HG03432 (cell line): ENCODE measurements around the gene MMP20.

Source experiments
- ATAC-seq: cut with Tn5 transposase; IDR thresholded peaks from one replicate; pipeline ENCODE4 v1.9.1; 2021; ENCODE audit warnings: mild to moderate bottlenecking, moderate library complexity; ENCODE audit not compliant: unreplicated experiment

The MMP20 gene

GRCh38 chr11:102592634-102593581 is 32.2 kb downstream of the MMP20 start:
- ATAC-seq = no peak

GRCh38 chr11:102592131-102592530 is 33.0 kb downstream of the MMP20 start:
- no peak for ATAC-seq

- peak; percentile 23 for ATAC-seq
These were observed 33.9 kb downstream of the MMP20 start for GRCh38 chr11:102591160-102591718.

GRCh38 chr11:102590276-102591049 is 34.7 kb downstream of the MMP20 start:
- peak; percentile 14 for ATAC-seq

- peak; percentile 84 for ATAC-seq
These were observed 36.1 kb downstream of the MMP20 start for GRCh38 chr11:102589047-102589459.

- ATAC-seq = no peak
These were observed 37.4 kb downstream of the MMP20 start for GRCh38 chr11:102587722-102588121.

GRCh38 chr11:102583141-102583873 is 41.8 kb downstream of the MMP20 start:
- no peak for ATAC-seq

- no peak for ATAC-seq
These were observed 43.0 kb downstream of the MMP20 start for GRCh38 chr11:102582140-102582539.

- no peak for ATAC-seq
These were observed 44.1 kb downstream of the MMP20 start for GRCh38 chr11:102581066-102581465.

GRCh38 chr11:102580185-102580951 is 44.8 kb downstream of the MMP20 start:
- ATAC-seq = peak; percentile 52

GRCh38 chr11:102577723-102578122 is 47.4 kb downstream of the MMP20 start:
- no peak for ATAC-seq

- ATAC-seq = peak; percentile 68
These were observed 48.0 kb downstream of the MMP20 start for GRCh38 chr11:102577182-102577581.

GRCh38 chr11:102576350-102576749 is 48.8 kb downstream of the MMP20 start:
- ATAC-seq = no peak

- ATAC-seq = no peak
These were observed 50.1 kb downstream of the MMP20 start for GRCh38 chr11:102575012-102575411.

GRCh38 chr11:102573851-102574250 is 51.3 kb downstream of the MMP20 start:
- no peak for ATAC-seq

GRCh38 chr11:102572554-102573220 is 52.4 kb downstream of the MMP20 start:
- ATAC-seq = no peak

GRCh38 chr11:102568851-102569250 is 56.3 kb downstream of the MMP20 start:
- ATAC-seq = no peak

- ATAC-seq = no peak
These were observed 59.0 kb downstream of the MMP20 start for GRCh38 chr11:102566112-102566511.

GRCh38 chr11:102564110-102564509 is 61.0 kb downstream of the MMP20 start:
- ATAC-seq = peak; percentile 80
